Kidney epithelial cell (primary cell): ENCODE measurements around the gene ABCF2. TPM values are rescaled to one million over a fixed set of nuclear protein-coding genes. Genes with fewer than 3 reads are reported as not detected.

Experiments used
- DNase-seq: peaks from one replicate; pipeline ENCODE4 v3.0.0-alpha.2; 2010; ENCODE audit warnings: low read depth
- H3K27me3 ChIP-seq: 2 replicates; pipeline ENCODE4 v1.6.0; 2011; ENCODE audit warnings: low read length; ENCODE audit not compliant: control insufficient read depth, insufficient read depth
- H3K36me3 ChIP-seq: 2 replicates; pipeline ENCODE4 v1.5.1; 2011; ENCODE audit warnings: low read length; ENCODE audit not compliant: control insufficient read depth, insufficient read depth
- H3K4me3 ChIP-seq: 2 replicates; pipeline ENCODE4 v1.5.1; 2011; ENCODE audit warnings: low read depth, mild to moderate bottlenecking, control low read depth, low read length
- CTCF ChIP-seq: IDR thresholded peaks from 2 replicates; pipeline ENCODE4 v1.5.1; 2011; ENCODE audit warnings: mild to moderate bottlenecking, moderate library complexity, low read length, control low read depth, inconsistent platforms; ENCODE audit not compliant: insufficient read depth, poor library complexity, severe bottlenecking
- total RNA-seq: library from RNA; depleted of rRNA; stranded (reverse); fragments of >200 nt; gene quantifications from 2 replicates; pipeline ENCODE4 v1.2.3, GENCODE V29; 2015

The ABCF2 gene
- total RNA-seq, 1 donor from 2014 or later, result 75.4 TPM

- no peak for DNase-seq
- Histone ChIP-seq H3K36me3 (no peaks in the 10 kb centered on the region), H3K4me3 (no peak overlapping the region), H3K27me3 (peaks cover 28% of the 10 kb centered on the region)
- no peak for TF ChIP-seq CTCF
Measured at GRCh38 chr7:151261529-151261928, 34.5 kb upstream of the ABCF2 start.

- Histone ChIP-seq H3K36me3 (no peaks in the 10 kb centered on the region), H3K4me3 (no peak overlapping the region), H3K27me3 (peaks cover 33% of the 10 kb centered on the region)
- TF ChIP-seq CTCF, result no peak
- no peak for DNase-seq
Measured at GRCh38 chr7:151260883-151261282, 33.9 kb upstream of the ABCF2 start.

GRCh38 chr7:151260471-151260870 lies 33.5 kb upstream of the ABCF2 start:
- peaks cover 35% of the 10 kb centered on the region for H3K27me3 ChIP-seq
- no peak for TF ChIP-seq CTCF
- DNase-seq, result no peak
- H3K36me3 ChIP-seq, result no peaks in the 10 kb centered on the region
- no peak overlapping the region for H3K4me3 ChIP-seq

GRCh38 chr7:151257990-151258389 lies 31.0 kb upstream of the ABCF2 start:
- peaks cover 45% of the 10 kb centered on the region for H3K27me3 ChIP-seq
- no peak for TF ChIP-seq CTCF
- H3K4me3 ChIP-seq, result no peak overlapping the region
- H3K36me3 ChIP-seq, result no peaks in the 10 kb centered on the region
- no peak for DNase-seq

- no peak overlapping the region for H3K4me3 ChIP-seq
- no peak for DNase-seq
- no peak for TF ChIP-seq CTCF
- H3K36me3 ChIP-seq, result no peaks in the 10 kb centered on the region
- H3K27me3 ChIP-seq, result peaks cover 39% of the 10 kb centered on the region
Measured at GRCh38 chr7:151256410-151257045, 29.5 kb upstream of the ABCF2 start.

- no peak for TF ChIP-seq CTCF
- no peak overlapping the region for H3K4me3 ChIP-seq
- H3K27me3 ChIP-seq, result peaks cover 33% of the 10 kb centered on the region
- H3K36me3 ChIP-seq, result no peaks in the 10 kb centered on the region
- DNase-seq, result no peak
Measured at GRCh38 chr7:151255390-151255789, 28.4 kb upstream of the ABCF2 start.
